SU-DHL-6 (cell line): Measurements from ENCODE around the gene PTPN14.

Source experiments
- CTCF ChIP-seq: fragments of 200-600 bp; sonication (generic); IDR thresholded peaks from one replicate; pipeline ENCODE4 v1.5.1; 2017; ENCODE audit warnings: antibody characterized with exemption, mild to moderate bottlenecking, low read length, moderate library complexity; ENCODE audit not compliant: insufficient read depth, poor library complexity, severe bottlenecking
- EZH2phosphoT487 ChIP-seq: fragments of 200-600 bp; sonication (generic), shearing (Covaris generic); conservative IDR thresholded peaks from 2 replicates; pipeline ENCODE4 v1.6.1; 2018; ENCODE audit warnings: mild to moderate bottlenecking, antibody characterized with exemption, low read length, moderate library complexity, mixed read lengths

GRCh38 chr1:214317734-214318133, 233.7 kb downstream of the PTPN14 start:
- no peak for TF ChIP-seq CTCF
- no peak for TF ChIP-seq EZH2phosphoT487
